ENCODE data around the gene BMAL1. TPM values are rescaled to one million over a fixed set of nuclear protein-coding genes. Genes with fewer than 3 reads are reported as not detected.

Gene BMAL1
- total and polyA plus RNA-seq, 2 donors (not counting 3 experiments of a cell fraction or from before 2014, with no cell fraction given), result 5.8 to 10.1 TPM

- Histone ChIP-seq H3K36me3 (ENCODE audit: control insufficient read depth in 2 of 2, extremely low read depth in 1 of 2, insufficient read depth in 2 of 2, low read length in 2 of 2) (no peaks in the 10 kb centered on the region), H2AFZ (ENCODE audit: low read depth, low read length) (no peak overlapping the region), H3K4me1 (ENCODE audit: control insufficient read depth, extremely low read depth, insufficient read depth, low read length) (no peaks in the 10 kb centered on the region), H3K9me3 (replicated peaks; ENCODE audit: control insufficient read depth, insufficient read depth, low read length) (no peaks in the 10 kb centered on the region), H3K4me2 (ENCODE audit: insufficient read depth, low read length) (no peak overlapping the region), H3K79me2 (ENCODE audit: control insufficient read depth, insufficient read depth, low read length) (no peaks in the 10 kb centered on the region), H3K27ac (ENCODE audit: insufficient read depth, low read depth, low read length) (no peak overlapping the region), H3K9ac (replicated peaks; ENCODE audit: extremely low read depth, insufficient read depth, low read length) (no peak overlapping the region), H3K4me3 (replicated peaks in 1 of 3; ENCODE audit: insufficient read depth in 1 of 3, low read depth in 1 of 3, low read length in 3 of 3) (no peak overlapping the region), H4K20me1 (replicated peaks; ENCODE audit: control insufficient read depth, extremely low read depth, insufficient read depth, low read length) (no peaks in the 10 kb centered on the region), H3K9me1 (replicated peaks; ENCODE audit: control insufficient read depth, extremely low read depth, insufficient read depth, low read length) (no peaks in the 10 kb centered on the region), H3K27me3 (ENCODE audit: control insufficient read depth in 2 of 2, insufficient read depth in 2 of 2, low read length in 2 of 2) (no peaks in the 10 kb centered on the region)
- no peak for TF ChIP-seq POLR2A (IDR thresholded peaks at IDR 0.05; ENCODE audit: low read depth, low read length)
- no peak for TF ChIP-seq GATA2 (IDR thresholded peaks at IDR 0.05; ENCODE audit: insufficient read depth, insufficient read length, low read depth, low read length)
- TF ChIP-seq FOS (IDR thresholded peaks at IDR 0.05; ENCODE audit: borderline replicate concordance, insufficient read depth, low read length), result no peak
- no peak for TF ChIP-seq MAX (IDR thresholded peaks at IDR 0.05; ENCODE audit: insufficient read depth, insufficient read length)
- TF ChIP-seq JUN (IDR thresholded peaks at IDR 0.05; ENCODE audit: borderline replicate concordance, insufficient read depth, insufficient read length, low read depth), result no peak
- TF ChIP-seq EZH2 (IDR thresholded peaks at IDR 0.05; ENCODE audit: borderline replicate concordance, low read depth, low read length, severe bottlenecking), result no peak
- TF ChIP-seq POLR2AphosphoS5 (IDR thresholded peaks at IDR 0.05; ENCODE audit: insufficient read depth, low read depth, low read length), result no peak
- no peak for TF ChIP-seq MYC (IDR thresholded peaks at IDR 0.05; ENCODE audit: low read depth, low read length)
- TF ChIP-seq CTCF (IDR thresholded peaks at IDR 0.05; ENCODE audit: extremely low read depth in 1 of 2, insufficient read depth in 1 of 2, low read depth in 1 of 2, low read length in 2 of 2), result no peak
- ChIA-PET CTCF (interaction anchor here (0.7 to 1.4 kb wide), 3 partner anchors 17 to 108 kb away, joined by 3 to 8 read pairs (median 3); no protein-coding TSS in a partner anchor), POLR2A (no interaction called here)
- no TSS peak for BruUV-seq (replicated peaks)
- intact Hi-C loops (cut with micrococcal nuclease), result no loop called here
- dilution Hi-C loops (cut with MboI; ENCODE audit: extremely low pct_ligation_motif_present, low sequenced_read_pairs), result no loop called here
- DNase-seq (ENCODE audit: low read depth, low spot score) (no peak), FAIRE-seq (no peak)
These were observed 41.1 kb downstream of the BMAL1 start for GRCh38 chr11:13318498-13319295.
